Left kidney (tissue), 2 donors: Measurements from ENCODE around the gene LYSMD1. TPM values are rescaled to one million over a fixed set of nuclear protein-coding genes. Genes with fewer than 3 reads are reported as not detected.

Experiments used
- DNase-seq: peaks from one replicate; pipeline ENCODE4 v3.0.0-alpha.2; 2013
- polyA plus RNA-seq: library from polyadenylated mRNA; unstranded; fragments of 120-200 nt; gene quantifications from one replicate; pipeline ENCODE4 v1.2.1, GENCODE V29; 2013; ENCODE audit not compliant: insufficient read length

The LYSMD1 gene
- polyA plus RNA-seq, 1 donor = 16.9 TPM

- DNase-seq = no peak
Observed at GRCh38 chr1:151142411-151143056, 23.2 kb downstream of the LYSMD1 start.

- DNase-seq = no peak
Observed at GRCh38 chr1:151137789-151138188, 27.9 kb downstream of the LYSMD1 start.

- no peak for DNase-seq
Observed at GRCh38 chr1:151135433-151136385, 30.0 kb downstream of the LYSMD1 start.

GRCh38 chr1:151134991-151135390 is 30.7 kb downstream of the LYSMD1 start:
- no peak for DNase-seq

- no peak for DNase-seq
Observed at GRCh38 chr1:151134396-151134795, 31.3 kb downstream of the LYSMD1 start.

- no peak for DNase-seq
Observed at GRCh38 chr1:151133018-151133806, 32.5 kb downstream of the LYSMD1 start.

GRCh38 chr1:151132335-151133017 is 33.2 kb downstream of the LYSMD1 start:
- no peak for DNase-seq

GRCh38 chr1:151131701-151132334 is 33.9 kb downstream of the LYSMD1 start:
- DNase-seq = peak; percentile 41

GRCh38 chr1:151130987-151131586 is 34.6 kb downstream of the LYSMD1 start:
- DNase-seq = peak; percentile 90

GRCh38 chr1:151128800-151129199 is 36.9 kb downstream of the LYSMD1 start:
- no peak for DNase-seq

- no peak for DNase-seq
Observed at GRCh38 chr1:151124763-151125403, 40.8 kb downstream of the LYSMD1 start.

- no peak for DNase-seq
Observed at GRCh38 chr1:151113877-151114276, 51.8 kb downstream of the LYSMD1 start.

Other genes starting within 250 kb of the LYSMD1 start
- gene SETDB1, start 239.5 kb downstream of the LYSMD1 start, polyA plus RNA-seq = 108 TPM
- gene CERS2, start 191.1 kb downstream of the LYSMD1 start, polyA plus RNA-seq = 307 TPM
- 17.1 TPM for gene ANXA9, start 183.6 kb downstream of the LYSMD1 start, polyA plus RNA-seq
- gene MINDY1, start 159.0 kb downstream of the LYSMD1 start, polyA plus RNA-seq = 47.9 TPM
- gene PRUNE1, start 157.5 kb downstream of the LYSMD1 start, polyA plus RNA-seq = 47.6 TPM
- 3.4 TPM for gene BNIPL, start 129.3 kb downstream of the LYSMD1 start, polyA plus RNA-seq
- 10.0 TPM for gene C1orf56, start 118.2 kb downstream of the LYSMD1 start, polyA plus RNA-seq
- gene CDC42SE1, start 106.3 kb downstream of the LYSMD1 start, polyA plus RNA-seq = 88.6 TPM
- 25.4 TPM for gene MLLT11, start 105.5 kb downstream of the LYSMD1 start, polyA plus RNA-seq
- 16.2 TPM for gene GABPB2, start 95.1 kb downstream of the LYSMD1 start, polyA plus RNA-seq
- 29.8 TPM for gene SEMA6C, start 19.3 kb downstream of the LYSMD1 start, polyA plus RNA-seq
- gene TNFAIP8L2, start 9.3 kb downstream of the LYSMD1 start, polyA plus RNA-seq = 1.6 TPM
- gene SCNM1, start 242 bp upstream of the LYSMD1 start, polyA plus RNA-seq = 42.3 TPM
- 1.7 TPM for gene TMOD4, start 10.1 kb upstream of the LYSMD1 start, polyA plus RNA-seq
- gene VPS72, start 24.3 kb upstream of the LYSMD1 start, polyA plus RNA-seq = 67.6 TPM
- 92.7 TPM for gene PIP5K1A, start 32.6 kb upstream of the LYSMD1 start, polyA plus RNA-seq
- 181 TPM for gene PSMD4, start 88.8 kb upstream of the LYSMD1 start, polyA plus RNA-seq
- gene ZNF687, start 116.4 kb upstream of the LYSMD1 start, polyA plus RNA-seq = 21.2 TPM
- 73.8 TPM for gene PI4KB, start 161.5 kb upstream of the LYSMD1 start, polyA plus RNA-seq
- 44.8 TPM for gene RFX5, start 181.3 kb upstream of the LYSMD1 start, polyA plus RNA-seq
- 50.4 TPM for gene SELENBP1, start 206.8 kb upstream of the LYSMD1 start, polyA plus RNA-seq
- 237 TPM for gene PSMB4, start 233.7 kb upstream of the LYSMD1 start, polyA plus RNA-seq